IMR-90 (cell line): ENCODE data around the gene KL.

Experiments used
- BHLHE40 ChIP-seq: fragments of 150-350 bp; IDR thresholded peaks from 2 replicates; pipeline ENCODE4 v1.6.1; 2016; ENCODE audit warnings: mild to moderate bottlenecking, low read depth, low read length
- CHD1 ChIP-seq: IDR thresholded peaks from 2 replicates; pipeline ENCODE4 v1.6.1; 2012; ENCODE audit warnings: low read depth, low read length, improper control_type of control experiment
- CTCF ChIP-seq: conservative IDR thresholded peaks from 2 replicates; pipeline ENCODE4 v1.5.1; 2012; ENCODE audit warnings: mild to moderate bottlenecking, low read depth, low read length, improper control_type of control experiment
- POLR2A ChIP-seq: IDR thresholded peaks from 2 replicates; pipeline ENCODE4 v1.6.1; 2012; ENCODE audit warnings: mild to moderate bottlenecking, low read depth, low read length
- RAD21 ChIP-seq: IDR thresholded peaks from 2 replicates; pipeline ENCODE4 v1.6.1; 2012; ENCODE audit warnings: low read length, improper control_type of control experiment
- RCOR1 ChIP-seq: IDR thresholded peaks from 2 replicates; pipeline ENCODE4 v1.6.1; 2012; ENCODE audit warnings: mild to moderate bottlenecking, low read length, improper control_type of control experiment; ENCODE audit not compliant: insufficient replicate concordance
- RFX5 ChIP-seq: IDR thresholded peaks from 2 replicates; pipeline ENCODE4 v1.8.0; 2012; ENCODE audit warnings: low read depth, mild to moderate bottlenecking, low read length, moderate library complexity
- SMC3 ChIP-seq: fragments of 150-350 bp; IDR thresholded peaks from 2 replicates; pipeline ENCODE4 v1.6.1; 2016; ENCODE audit warnings: low read depth, mild to moderate bottlenecking, antibody characterized with exemption, low read length, moderate library complexity
- USF2 ChIP-seq: fragments of 150-350 bp; IDR thresholded peaks from 2 replicates; pipeline ENCODE4 v1.6.1; 2017; ENCODE audit warnings: mild to moderate bottlenecking, antibody characterized with exemption, low read length, low read depth

GRCh38 chr13:33015791-33016323, 366 bp upstream of the KL start:
- no peak for TF ChIP-seq CTCF
- no peak for TF ChIP-seq POLR2A
- TF ChIP-seq RCOR1, result no peak
- TF ChIP-seq USF2, result no peak
- no peak for TF ChIP-seq RAD21
- TF ChIP-seq SMC3, result no peak
- TF ChIP-seq CHD1, result no peak
- TF ChIP-seq RFX5, result no peak
- TF ChIP-seq BHLHE40, result no peak
